GM21528 (cell line): Measurements from ENCODE around the gene AGER.
"Not testable (repeated sequence)": the region's sequence is repeated elsewhere in the genome, so short reads cannot be mapped to it uniquely, and the experiment has no call there.

Experiments
- ATAC-seq: cut with Tn5 transposase; IDR thresholded peaks from one replicate; pipeline ENCODE4 v1.9.1; 2021; ENCODE audit warnings: mild to moderate bottlenecking, moderate library complexity; ENCODE audit not compliant: unreplicated experiment, low FRiP score

The AGER gene

GRCh38 chr6:32151181-32151862 lies 32.7 kb downstream of the AGER start:
- ATAC-seq = no peak

DNA sequence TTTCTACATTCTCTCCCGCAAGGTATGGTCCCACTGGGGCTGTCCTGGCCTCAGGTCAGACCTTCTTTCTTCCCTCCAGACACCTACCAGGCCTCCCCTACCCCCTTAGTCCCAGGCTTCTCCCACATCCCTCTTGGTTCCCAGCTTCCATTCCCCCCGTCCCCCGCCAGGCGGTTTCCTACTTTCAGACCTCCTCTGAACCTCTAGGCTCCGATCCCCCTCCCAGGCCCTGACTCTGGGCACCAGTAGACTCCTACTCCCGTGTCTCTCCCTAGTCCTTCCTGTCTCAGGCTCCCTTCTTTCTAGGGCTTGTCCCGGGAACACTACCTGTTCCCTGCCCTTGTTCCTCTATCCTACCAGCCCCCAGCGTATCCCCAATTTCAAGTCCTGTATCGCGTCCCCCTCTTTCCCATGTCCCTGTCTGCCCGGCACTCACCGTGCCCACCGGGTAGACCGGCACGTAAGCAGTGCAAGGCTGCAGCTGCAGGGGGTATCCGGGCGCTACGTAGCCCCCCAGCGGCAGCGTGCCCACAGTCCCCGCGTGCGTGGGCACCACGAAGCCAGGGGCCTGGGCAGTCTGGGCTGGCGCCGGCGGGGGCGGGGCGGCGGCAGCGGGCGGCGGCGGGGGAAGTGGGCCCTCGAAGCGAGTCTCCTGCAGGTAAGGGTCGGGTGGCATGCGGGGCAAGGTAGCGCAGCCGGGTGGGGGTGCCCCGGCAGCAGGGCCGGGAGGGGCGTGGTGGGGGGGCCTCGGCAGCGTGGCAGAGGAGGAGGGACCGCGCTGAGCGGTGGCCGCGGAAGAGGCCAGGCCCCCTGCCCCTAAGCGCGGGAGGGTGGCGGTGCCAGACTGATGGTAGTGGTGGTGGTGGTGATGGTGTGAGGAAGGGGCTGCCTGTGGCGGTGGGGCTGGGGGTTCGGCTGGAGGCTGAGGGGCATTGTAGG lies 33.9 kb downstream of the AGER start:
- ATAC-seq = no peak

GRCh38 chr6:32149092-32149755 lies 34.8 kb downstream of the AGER start:
- ATAC-seq = no peak

- no peak for ATAC-seq
Observed at GRCh38 chr6:32148289-32149091, 35.6 kb downstream of the AGER start.

DNA sequence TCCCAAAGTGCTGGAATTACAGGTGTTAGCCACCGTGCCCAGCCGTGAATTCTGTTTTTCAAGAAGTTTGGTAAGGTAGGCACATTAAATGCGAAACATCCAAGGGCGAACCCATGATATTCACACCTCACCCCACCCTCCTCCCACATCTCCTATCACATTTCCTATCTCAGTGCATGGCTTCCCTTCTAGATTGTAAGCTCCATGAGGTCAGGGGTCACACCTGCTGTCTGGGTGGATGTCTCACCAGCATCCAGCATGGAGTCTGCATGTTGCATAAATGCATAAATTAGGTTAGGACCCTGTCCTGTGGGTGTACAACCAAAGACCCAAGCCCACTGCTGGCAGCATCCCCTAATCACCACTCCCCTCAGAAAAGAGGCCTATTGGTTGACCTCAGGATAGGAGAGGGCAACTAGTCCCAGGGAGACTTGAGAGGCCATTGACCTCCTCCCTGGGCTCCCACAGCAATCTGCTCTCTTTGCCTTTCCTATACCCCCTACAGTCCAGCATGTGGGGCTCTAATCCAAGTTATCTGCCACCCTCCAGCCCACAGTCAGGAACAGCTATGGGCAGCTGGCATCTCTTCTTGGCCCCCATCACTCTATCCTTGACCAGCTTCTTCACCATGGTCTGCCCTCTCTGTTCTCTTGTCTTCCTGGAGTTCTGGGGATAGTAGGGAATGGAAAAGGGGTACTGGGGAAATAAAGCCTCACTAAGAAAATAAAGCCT lies 36.5 kb downstream of the AGER start:
- ATAC-seq = no peak

- no peak for ATAC-seq
Observed at GRCh38 chr6:32146687-32147086, 37.4 kb downstream of the AGER start.

GRCh38 chr6:32146287-32146686 lies 37.8 kb downstream of the AGER start:
- no peak for ATAC-seq

DNA sequence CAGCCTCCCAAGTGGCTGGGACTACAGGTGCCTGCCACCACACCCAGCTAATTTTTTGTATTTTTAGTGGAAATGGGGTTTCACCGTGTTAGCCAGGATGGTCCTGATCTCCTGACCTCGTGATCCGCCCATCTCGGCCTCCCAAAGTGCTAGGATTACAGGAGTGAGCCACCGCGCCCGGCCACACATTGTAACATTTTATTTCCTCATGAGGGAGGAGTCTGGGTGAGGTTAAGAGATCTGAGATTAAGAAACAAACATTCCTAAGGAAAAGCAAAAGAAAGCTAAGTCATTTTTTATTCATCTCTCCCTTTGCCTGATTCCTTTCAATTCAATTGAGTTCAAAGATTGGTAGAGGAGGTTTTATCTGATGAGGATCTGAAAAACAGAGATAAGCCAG lies 39.8 kb downstream of the AGER start:
- not testable (repeated sequence) for ATAC-seq

DNA sequence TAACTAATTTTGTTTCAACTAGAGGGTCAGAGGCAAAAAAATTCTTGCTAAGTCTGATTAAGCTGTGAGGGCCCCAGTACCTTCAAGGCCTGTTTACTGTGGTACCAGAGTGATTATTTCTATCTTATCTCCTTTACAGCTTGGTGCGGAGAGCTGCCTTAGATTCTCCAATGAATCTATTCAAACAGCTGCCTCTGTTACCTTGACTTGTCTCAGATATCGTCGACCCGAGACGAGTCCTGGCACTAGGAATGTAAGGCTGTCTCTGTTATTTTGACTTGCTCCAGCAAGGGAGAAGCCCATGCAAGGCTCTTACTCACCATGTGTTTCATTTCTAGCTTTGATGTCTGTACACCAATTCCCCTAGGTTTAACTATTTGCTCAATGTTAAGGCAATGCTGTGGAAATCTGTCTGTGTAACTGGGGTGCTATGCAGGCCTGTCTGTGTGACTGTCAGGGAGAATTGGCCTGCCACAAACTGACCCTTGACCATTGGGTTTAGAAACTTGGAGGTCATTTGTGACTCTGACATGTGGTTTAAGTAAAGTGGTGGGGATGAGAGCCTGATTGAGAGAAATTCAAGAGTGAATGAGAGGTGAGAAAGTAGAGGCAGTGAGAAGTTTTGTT lies 43.5 kb downstream of the AGER start:
- ATAC-seq = no peak

DNA sequence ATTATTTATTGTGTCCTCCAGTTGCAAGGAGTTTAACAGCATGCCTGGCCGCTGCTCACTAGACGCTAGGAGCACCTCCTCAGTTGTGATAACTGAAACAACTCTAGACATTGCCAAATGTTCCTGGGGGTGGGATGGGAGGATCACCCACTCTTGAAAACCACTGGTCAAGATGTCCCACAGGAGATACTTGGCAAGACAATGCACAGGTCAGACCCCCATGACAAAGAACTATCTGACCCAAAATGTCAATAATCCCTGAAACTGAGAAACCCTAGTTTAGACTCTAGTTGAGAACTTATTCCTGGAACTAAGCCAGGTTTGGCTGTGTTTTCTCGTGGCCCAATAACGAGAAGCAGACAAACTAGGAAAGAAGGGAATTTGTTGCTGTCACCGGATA lies 44.5 kb downstream of the AGER start:
- ATAC-seq = no peak

DNA sequence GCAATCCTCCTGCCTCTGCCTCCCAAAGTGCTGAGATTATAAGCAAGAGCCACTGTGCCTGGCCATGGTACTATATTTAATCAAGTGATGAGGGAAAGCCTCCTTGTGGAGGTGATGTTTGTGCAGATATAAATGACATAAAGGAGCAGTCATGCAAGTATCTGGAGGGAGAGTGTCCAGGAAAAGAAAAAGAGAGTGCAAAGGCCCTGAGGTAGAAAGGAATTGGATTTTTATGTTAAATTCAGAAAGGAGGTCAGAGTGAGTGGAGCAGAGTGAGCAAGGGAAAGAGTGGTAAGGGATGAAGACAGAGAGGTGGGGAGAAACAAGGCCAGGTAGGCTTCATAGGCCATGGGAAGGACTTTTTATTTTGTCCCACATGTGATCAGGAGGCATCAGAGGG lies 46.6 kb downstream of the AGER start:
- ATAC-seq = no peak

GRCh38 chr6:32133786-32134185 lies 50.3 kb downstream of the AGER start:
- no peak for ATAC-seq

GRCh38 chr6:32132110-32132509 lies 51.9 kb downstream of the AGER start:
- ATAC-seq = no peak

DNA sequence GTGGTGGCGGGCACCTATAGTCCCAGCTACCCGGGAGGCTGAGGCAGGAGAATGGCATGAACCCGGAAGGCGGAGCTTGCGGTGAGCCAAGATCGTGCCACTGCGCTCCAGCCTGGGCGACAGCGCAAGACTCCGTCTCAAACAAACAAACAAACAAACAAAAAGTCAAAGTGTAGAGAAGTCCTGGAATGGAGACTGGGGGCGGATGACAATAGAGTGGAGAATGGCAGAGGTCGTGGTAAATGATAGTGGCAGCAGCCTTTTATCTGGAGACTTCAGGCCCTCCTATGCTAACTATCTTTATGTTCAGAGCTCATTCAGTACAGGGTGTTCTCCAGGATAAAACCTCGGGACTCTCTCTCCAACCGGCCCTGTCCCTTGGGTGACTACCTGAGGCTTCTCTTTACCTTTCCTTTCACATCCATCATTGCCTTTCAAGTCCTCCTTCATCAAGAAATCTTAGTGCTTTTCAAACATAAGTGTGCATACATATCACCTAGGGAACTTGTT lies 52.6 kb downstream of the AGER start:
- ATAC-seq = no peak
